GM18951 (cell line): ENCODE data around the gene SULT1C3.
"Not testable (repeated sequence)": the region's sequence is repeated elsewhere in the genome, so short reads cannot be mapped to it uniquely, and the experiment has no call there.

Experiments
- POLR2A ChIP-seq: IDR thresholded peaks from 4 replicates; pipeline ENCODE4 v1.6.1; 2011; ENCODE audit warnings: mild to moderate bottlenecking; ENCODE audit not compliant: insufficient read length, insufficient read depth; ENCODE audit errors: extremely low read depth
- in situ Hi-C: fragments of 300-500 bp; cut with MboI; formaldehyde crosslinking; loops from one replicate; pipeline ENCODE4 v1.12.0; 2022; ENCODE audit warnings: low sequenced_read_pairs, mixed read lengths, inconsistent platforms; ENCODE audit not compliant: unreplicated experiment

Gene SULT1C3

GRCh38 chr2:108266218-108266617 is 26.4 kb downstream of the SULT1C3 start:
- in situ Hi-C loops, result no loop called here
- no peak for TF ChIP-seq POLR2A

DNA sequence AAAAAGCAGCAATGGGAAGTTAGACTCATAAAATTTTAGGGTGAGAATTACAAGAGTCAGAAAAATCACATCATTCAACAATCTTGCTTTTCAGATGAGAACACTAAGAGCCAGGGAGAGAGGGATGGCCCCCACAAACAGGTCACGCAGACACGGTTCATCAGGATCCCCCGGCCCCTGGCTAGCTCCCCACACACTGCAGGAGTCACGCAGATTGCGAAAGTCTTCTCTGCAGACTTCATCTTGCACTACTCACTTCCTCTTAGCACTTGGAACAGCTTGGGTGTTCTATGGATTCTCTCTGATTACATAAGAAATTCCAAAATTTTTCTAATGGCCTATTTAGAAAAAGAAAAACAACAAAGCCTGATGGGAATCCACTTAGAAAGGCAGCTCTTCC is 27.3 kb downstream of the SULT1C3 start:
- no peak for TF ChIP-seq POLR2A
- in situ Hi-C loops, result no loop called here

- in situ Hi-C loops, result no loop called here
- TF ChIP-seq POLR2A, result no peak
Observed at GRCh38 chr2:108268001-108268400, 28.2 kb downstream of the SULT1C3 start.

- no peak for TF ChIP-seq POLR2A
- in situ Hi-C loops, result no loop called here
Observed at GRCh38 chr2:108270346-108270745, 30.6 kb downstream of the SULT1C3 start.

DNA sequence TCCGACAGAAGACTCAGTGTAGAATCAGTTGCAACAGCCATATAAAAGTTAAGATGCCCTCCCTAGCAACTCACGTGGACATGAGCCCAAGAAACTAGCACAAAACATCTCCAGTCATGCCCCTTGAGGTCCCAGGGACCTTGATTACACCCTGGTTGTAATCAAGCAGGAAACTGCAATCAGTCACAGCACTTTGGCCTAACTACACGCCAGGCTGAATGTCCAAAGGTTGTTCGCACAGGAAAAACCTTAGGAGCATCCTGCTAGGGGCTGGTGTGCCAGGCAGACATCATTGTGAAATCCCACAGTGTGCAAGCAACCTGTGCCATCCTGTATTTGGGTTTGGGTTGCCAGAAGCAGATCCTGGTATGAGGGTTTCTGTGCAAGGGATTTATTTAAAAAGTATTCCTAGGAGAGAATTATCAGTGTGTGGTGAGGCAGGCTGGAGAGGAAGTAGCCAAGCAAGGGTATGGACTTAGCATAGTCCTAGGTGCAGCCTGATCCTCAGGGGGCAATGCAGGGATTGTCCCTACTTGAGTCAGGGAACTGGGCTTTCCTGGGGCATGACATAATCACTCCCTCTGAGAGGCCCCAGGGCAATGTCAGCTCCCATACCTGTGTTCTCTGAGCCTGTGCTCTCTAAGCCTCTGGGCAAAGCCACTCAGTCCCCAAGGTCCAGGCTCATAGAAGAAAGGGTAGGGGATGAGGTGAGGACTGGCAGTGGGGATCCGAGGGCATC is 31.2 kb downstream of the SULT1C3 start:
- no peak for TF ChIP-seq POLR2A
- in situ Hi-C loops, result no loop called here

DNA sequence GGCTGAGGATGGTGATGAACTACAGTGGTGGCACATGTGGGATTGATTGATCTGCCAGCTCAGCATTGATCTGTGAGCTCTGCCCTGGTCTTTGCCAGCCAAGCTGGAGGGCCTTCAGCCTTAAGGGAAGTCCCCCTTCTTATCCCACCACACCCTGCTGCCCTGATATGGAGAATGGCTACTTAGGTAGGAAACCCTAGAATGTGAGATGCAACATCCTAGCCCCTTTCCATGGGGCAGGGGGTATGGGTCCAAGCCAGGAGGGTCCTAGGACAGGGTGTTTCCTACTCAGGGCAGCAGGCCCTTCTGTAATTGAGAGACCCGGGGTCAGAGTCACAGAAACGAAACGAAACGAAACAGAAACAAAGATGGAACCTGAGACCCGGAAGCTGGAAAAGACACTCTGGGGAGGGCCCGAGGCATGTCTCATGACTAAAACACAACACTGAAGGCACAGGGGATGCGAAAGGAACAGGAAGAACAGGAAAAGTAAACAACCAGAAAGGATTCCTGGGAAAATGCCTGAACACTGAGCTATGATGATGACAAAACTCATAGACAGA is 32.0 kb downstream of the SULT1C3 start:
- TF ChIP-seq POLR2A, result no peak
- in situ Hi-C loops, result no loop called here

- in situ Hi-C loops, result no loop called here
Observed at GRCh38 chr2:108278631-108279030, 38.9 kb downstream of the SULT1C3 start.

DNA sequence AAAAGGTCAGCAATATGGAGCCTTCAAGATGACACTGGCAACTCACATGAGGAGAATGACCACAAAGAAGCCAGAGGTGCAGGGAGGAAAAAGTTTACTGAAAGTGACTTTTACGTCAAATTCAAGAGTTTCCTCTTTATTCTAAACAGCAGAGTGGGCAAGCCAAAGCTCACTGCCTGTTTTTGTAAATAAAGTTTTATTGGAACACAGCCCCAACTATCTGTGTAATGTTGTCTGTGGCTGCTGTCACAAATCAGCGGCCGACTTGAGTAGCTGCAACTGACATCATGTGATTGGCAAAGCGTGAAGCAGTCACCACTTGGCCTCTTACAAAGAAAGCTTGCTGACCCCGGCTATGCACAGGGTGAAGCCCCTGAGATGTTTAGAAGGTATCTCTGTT is 39.7 kb downstream of the SULT1C3 start:
- no peak for TF ChIP-seq POLR2A

More at GRCh38 chr2:108278631-108279030, 38.9 kb downstream of the SULT1C3 start:
- no peak for TF ChIP-seq POLR2A

DNA sequence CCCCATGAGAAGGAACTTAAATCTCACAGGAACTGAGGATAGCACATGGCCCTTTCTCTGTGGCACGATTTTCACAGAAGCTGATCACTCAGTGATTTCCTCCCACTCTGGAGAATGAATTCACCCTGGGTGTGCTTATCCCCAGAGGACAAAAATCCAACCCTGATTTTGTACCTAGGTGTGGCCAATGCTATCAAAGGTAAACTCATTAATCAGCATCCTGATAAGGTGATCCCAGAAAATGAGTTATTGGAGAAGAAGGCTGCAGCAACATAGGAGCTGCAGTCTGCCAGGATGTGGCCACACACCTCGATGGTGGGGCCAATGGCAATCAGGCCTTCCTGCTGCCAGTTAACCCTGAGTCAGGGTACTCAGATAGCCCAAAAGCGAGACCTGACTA is 40.7 kb downstream of the SULT1C3 start:
- in situ Hi-C loops, result no loop called here
- no peak for TF ChIP-seq POLR2A

More for the DNA sequence above, 39.7 kb downstream of the SULT1C3 start:
- in situ Hi-C loops, result no loop called here

DNA sequence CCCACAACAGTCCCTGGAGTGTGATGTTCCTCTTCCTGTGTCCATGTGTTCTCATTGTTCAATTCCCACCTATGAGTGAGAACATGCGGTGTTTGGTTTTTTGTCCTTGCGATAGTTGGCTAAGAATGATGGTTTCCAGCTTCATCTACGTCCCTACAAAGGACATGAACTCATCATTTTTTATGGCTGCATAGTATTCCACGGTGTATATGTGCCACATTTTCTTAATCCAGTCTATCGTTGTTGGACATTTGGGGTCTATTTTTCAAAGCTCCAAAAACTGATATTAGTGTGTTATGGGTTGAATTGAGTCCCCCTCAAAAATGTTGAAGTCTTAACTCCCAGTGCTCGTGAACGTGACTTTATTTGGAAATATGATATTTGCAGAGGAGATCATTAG is 44.8 kb downstream of the SULT1C3 start:
- in situ Hi-C loops, result not testable (repeated sequence)

DNA sequence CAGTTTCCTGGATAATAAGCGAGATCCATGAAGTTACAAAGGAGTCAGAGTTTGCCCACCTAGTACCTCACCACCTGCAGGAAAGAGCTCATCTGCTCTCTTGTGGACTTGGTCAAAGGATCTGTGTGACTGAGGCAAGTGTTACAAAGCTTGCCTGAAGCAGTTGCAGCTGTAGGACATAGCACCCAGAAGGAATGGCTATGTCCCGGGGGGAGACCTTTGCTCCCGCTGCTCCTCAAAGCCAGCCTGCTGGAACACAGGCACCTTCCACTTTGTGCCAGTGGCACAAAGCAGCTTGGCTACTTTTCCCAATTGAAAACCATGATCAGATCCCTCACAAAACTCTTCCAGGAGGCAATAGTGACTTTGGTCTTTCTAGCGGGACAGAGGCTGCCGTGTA is 45.8 kb downstream of the SULT1C3 start:
- TF ChIP-seq POLR2A, result no peak
- in situ Hi-C loops, result no loop called here

DNA sequence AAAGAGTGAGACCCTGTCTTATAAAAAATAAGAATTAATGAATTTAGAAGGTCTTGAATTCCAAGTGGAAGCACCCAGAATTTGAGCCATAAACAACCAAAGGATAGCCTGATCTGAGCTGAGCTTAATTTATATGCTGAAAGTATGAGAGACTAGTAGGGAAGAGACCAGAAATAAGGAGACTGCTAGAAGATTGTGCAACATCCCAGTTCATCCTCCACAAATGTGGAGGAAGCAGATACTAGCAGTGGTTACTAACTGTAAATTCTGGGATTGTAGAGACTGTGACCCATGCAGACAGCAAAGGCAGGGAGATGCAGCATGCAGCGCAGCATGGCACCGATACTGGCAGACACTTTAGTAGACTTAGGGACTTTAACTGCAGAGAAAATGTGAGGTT is 47.4 kb downstream of the SULT1C3 start:
- in situ Hi-C loops, result no loop called here
- no peak for TF ChIP-seq POLR2A

DNA sequence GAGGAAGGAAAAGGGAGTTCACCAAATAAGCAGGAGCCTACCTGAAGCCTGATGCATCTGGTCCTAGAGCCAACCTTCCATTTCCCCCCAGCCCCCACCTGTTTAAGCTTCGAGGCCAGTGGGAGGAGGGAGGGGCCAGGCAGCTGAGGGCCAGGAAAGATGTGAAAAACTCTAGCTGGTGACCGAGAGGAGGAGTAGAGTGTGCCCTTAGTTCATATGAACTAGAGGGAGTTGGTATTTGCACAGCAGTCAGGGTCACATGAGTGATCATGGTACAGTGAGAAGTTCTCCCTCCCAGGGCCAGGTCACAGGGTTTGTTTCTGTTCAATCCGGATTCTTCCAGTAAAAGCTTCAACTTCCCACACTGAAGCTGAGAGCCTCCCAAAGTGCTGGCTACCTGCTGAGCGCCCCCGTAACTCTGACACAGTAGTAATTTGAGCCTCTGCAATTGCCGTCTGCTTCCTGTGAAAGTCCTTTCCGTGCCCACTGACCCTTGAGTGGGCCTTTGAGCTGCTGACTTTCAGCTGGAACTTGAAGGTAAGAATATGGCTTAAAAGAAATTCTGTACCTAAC is 48.9 kb downstream of the SULT1C3 start, which contains the start of gene SULT1C2:
Gene SULT1C2 (plus strand): TSS at position 362 of the 573 bp plus-strand sequence. CDS start 4,773 bp downstream, outside the sequence.
- no peak for TF ChIP-seq POLR2A
- in situ Hi-C loops, result no loop called here

GRCh38 chr2:108293850-108294249 is 54.1 kb downstream of the SULT1C3 start:
- in situ Hi-C loops, result no loop called here
- no peak for TF ChIP-seq POLR2A
